Measurements from ENCODE around the gene FIBP.

GRCh38 chr11:65937766-65938165 lies 49.5 kb upstream of the FIBP start:
- TF ChIP-seq CTCF (IDR thresholded peaks at IDR 0.05; ENCODE audit: insufficient read depth, low read depth, low read length) (no peak), EZH2 (IDR thresholded peaks at IDR 0.05; ENCODE audit: insufficient read depth, low read length) (no peak)
